SK-N-SH treated with all-trans-retinoic acid at 6 μM for 48 hours (cell line): Measurements from ENCODE around the gene RASA3.

Source experiments
- ISL1 ChIP-seq: fragments of 250-450 bp; sonication (Bioruptor Pico); IDR thresholded peaks from 2 replicates; pipeline ENCODE4 v2.1.2; 2022; ENCODE audit warnings: mild to moderate bottlenecking, moderate library complexity
- ZC3H10 ChIP-seq: fragments of 250-450 bp; sonication (Bioruptor Pico); IDR thresholded peaks from 2 replicates; pipeline ENCODE4 v1.5.1; 2021; ENCODE audit warnings: mild to moderate bottlenecking, moderate library complexity

DNA sequence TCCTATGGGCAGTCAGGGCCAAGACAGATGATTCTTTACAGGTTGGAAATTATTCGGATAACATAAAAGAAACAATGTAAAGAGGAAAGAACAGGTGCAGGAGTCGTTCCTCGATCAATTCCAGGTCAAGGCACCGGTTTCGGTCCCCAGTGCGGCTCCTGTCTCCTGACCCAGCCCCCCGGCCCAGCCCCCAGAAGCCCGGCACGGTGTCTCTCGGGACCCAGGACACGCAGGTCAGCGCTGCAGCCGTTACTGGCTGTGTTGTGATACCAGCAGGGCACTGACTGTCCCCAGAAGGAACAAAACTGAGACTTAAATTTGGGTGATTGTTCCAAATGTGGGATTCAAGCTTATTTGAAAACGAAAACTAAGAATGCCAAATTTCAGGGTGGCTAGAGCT, 8.5 kb downstream of the RASA3 start:
- TF ChIP-seq ISL1 (CRISPR knock-in tag) (no peak), ZC3H10 (CRISPR knock-in tag) (no peak)
